GM10847 (cell line): ENCODE data around the gene TMEM270.

ENCODE experiments used
- POLR2A ChIP-seq: IDR thresholded peaks from 2 replicates; pipeline ENCODE4 v1.6.1; 2011; ENCODE audit not compliant: insufficient read length; ENCODE audit errors: extremely low read depth

TMEM270 gene

DNA sequence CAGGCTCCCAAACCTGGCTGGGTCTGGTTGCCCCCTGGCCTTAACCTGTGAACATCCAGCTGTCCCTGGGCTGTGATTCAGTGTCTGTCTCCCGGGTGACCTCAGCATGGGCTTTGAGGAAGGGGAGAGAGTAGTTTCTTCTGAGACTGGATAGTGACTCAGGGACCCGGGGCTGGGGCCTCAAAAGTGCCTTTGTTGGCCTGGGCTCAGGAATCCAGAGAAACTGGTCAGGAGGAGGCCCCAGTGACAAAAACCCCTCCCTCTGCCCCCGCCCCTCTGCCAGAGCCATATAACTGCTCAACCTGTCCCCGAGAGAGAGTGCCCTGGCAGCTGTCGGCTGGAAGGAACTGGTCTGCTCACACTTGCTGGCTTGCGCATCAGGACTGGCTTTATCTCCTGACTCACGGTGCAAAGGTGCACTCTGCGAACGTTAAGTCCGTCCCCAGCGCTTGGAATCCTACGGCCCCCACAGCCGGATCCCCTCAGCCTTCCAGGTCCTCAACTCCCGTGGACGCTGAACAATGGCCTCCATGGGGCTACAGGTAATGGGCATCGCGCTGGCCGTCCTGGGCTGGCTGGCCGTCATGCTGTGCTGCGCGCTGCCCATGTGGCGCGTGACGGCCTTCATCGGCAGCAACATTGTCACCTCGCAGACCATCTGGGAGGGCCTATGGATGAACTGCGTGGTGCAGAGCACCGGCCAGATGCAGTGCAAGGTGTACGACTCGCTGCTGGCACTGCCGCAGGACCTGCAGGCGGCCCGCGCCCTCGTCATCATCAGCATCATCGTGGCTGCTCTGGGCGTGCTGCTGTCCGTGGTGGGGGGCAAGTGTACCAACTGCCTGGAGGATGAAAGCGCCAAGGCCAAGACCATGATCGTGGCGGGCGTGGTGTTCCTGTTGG is 30.0 kb upstream of the TMEM270 start, which contains the start of gene CLDN4:
Gene CLDN4 (plus strand): TSS at position 316 of the 903 bp plus-strand sequence. CDS start 206 bp downstream, at position 522.
- no peak for TF ChIP-seq POLR2A

DNA sequence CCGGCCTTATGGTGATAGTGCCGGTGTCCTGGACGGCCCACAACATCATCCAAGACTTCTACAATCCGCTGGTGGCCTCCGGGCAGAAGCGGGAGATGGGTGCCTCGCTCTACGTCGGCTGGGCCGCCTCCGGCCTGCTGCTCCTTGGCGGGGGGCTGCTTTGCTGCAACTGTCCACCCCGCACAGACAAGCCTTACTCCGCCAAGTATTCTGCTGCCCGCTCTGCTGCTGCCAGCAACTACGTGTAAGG is 29.4 kb upstream of the TMEM270 start:
- no peak for TF ChIP-seq POLR2A

DNA sequence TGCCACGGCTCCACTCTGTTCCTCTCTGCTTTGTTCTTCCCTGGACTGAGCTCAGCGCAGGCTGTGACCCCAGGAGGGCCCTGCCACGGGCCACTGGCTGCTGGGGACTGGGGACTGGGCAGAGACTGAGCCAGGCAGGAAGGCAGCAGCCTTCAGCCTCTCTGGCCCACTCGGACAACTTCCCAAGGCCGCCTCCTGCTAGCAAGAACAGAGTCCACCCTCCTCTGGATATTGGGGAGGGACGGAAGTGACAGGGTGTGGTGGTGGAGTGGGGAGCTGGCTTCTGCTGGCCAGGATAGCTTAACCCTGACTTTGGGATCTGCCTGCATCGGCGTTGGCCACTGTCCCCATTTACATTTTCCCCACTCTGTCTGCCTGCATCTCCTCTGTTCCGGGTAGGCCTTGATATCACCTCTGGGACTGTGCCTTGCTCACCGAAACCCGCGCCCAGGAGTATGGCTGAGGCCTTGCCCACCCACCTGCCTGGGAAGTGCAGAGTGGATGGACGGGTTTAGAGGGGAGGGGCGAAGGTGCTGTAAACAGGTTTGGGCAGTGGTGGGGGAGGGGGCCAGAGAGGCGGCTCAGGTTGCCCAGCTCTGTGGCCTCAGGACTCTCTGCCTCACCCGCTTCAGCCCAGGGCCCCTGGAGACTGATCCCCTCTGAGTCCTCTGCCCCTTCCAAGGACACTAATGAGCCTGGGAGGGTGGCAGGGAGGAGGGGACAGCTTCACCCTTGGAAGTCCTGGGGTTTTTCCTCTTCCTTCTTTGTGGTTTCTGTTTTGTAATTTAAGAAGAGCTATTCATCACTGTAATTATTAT is 28.9 kb upstream of the TMEM270 start:
- no peak for TF ChIP-seq POLR2A

DNA sequence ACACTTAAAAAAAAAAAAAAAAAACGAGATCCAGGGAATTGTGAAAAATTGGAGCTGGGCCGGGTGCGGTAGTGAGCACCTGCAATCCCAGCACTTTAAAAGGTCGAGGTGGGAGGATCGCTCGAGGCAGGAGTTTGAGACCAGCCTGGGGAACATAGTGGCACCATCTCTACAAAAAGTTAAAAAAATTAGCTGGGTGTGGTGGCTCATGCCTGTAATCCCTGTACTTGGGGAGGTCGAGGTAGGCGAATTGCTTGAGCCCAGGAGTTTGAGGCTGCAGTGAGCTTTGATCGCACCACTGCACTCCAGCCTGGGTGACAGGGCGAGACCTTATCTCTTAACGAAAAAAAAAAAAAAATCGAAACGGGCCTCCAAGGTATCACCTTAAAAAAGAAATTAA is 28.2 kb upstream of the TMEM270 start:
- TF ChIP-seq POLR2A = no peak

DNA sequence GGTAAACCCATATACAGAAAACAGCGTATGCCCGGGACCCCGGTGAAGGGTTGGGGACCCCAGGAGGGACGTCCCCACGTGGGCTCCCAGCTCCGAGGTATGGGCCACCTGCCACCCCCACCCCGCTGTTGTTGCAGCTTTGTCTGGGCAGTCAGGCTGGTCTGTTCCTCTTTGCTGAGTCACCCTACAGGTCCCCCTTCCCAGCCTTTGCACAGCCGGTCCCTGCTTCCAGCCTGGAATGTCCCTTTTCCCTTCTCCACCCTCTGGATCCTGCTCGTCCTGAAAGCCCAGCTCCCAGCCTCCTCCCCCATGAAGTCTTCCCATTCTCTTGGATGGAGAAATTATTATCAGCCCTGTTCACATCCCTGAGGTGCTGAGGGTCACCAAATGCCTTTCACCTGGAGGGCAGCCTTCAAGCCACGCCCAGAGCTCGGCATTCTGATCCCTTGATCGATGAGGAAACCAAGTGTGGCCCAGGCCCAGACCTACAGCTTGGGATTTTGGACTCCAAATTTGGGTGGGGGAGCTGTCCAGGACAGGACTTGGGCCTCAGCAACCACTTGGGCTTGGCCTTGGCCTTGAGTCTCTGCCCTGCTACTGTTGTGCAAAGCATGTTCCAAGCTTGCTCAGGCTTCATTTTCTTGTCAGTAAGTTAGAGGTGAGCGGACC is 27.6 kb upstream of the TMEM270 start:
- no peak for TF ChIP-seq POLR2A

DNA sequence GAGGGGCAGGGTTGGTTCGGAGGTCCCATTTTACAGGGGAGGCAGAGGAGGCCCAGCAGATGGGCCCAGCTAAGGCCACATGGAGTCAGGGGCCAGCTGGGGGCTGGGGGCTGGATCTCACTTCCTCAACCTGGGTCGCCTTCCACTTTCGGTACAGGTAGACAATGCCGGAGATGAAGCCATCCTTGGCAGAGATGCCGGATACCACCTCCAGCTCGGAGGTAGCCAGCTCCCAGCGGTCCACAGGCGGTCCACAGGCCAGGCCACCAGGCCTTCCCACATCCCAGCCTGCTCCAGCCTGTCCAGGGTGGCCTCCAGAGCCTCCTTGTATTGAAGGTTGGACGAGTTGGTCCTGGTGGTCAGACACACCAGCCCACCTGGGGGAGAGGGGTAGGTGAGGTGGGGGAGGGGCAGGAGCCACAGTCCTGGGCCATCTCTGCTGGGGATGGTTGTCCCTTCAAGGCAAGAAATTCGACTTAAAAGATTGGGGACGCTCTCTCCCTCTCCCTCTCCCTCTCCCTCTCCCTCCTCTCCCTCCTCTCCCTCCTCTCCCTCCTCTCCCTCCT is 26.2 kb upstream of the TMEM270 start:
- no peak for TF ChIP-seq POLR2A

DNA sequence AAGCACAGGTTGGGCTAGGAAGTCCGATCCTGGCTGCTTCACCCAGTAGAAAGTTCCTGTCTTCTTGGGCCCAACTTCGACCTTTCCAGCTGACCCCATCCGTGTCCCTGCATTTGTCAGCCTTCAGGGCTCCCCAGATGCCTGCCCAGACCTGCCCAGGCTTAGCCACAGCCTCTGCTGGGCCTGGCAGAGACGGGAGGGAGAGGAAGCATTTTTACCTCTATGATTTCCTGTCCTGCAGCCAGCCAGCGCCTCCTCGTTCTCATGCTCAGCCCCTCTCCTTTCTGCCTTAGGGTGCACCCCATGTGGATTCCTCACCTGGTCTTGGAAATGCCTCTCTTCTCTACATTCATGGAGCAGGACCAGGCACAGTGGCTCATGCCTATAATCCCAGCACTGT is 22.3 kb upstream of the TMEM270 start:
- TF ChIP-seq POLR2A = no peak

DNA sequence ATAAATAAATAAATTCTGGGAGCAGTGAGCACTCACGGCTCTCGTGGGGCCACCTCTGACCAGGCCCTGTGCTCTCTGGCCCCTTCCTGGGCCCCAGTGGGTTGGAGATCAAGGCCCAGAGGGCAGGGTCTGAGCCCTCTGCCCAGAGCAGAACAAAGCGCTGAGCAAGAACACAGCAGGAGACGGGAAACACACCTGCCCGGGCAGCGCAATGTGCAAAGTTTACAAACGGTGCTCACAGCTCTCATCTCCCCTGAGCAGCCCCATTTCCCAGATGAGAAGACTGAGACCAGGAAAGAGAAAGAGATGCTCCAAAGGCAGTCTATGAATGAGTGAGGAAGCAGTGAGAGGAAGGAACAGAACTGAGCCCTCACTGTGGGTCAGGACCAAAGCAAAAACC is 21.7 kb upstream of the TMEM270 start:
- no peak for TF ChIP-seq POLR2A

DNA sequence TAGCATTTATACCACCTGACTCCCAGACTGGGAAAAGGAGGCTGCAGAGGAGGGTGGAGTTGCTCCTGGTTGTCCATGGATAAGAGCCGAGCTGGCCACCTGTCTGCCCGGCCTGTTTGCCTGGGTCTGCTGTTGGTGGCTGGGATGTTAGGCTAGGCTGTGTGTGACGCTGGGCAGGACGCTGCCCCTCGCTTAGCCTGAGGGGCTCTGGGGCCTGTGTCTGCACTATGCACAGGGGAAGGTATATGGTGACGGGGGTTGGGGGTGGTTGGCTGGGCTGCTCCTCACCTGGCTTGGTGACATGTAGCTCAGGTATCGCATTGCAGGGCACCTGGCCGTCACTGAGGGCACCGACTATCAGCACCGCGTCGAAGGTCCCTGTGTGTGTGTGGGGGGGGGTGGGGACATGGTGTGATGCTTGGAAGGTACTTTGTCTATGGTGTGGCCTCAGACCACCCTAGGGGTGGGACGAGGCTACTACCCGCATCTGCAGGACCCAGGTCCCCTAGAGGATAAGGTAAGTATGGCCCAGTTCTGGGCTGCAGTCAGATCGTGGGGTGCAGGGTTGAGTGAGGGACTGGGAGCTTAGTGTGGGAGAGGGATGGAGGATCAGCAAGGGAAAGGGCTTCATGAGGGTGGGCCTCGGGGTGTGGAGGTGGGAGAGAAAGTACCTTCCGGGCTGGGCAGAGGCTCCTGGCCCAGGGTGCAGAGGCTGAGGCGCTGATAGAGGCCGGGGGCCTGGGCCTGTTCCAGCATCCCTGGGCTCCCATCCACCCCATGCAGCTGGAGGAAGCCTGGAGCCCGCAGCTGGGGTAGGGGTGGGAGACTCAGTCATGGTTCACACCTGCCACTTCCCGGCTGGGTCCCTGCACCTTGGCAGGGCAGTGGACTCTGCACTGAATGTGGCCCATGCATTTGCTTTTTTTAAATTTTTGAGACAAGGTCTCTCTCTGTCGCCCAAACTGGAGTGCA is 20.9 kb upstream of the TMEM270 start:
- no peak for TF ChIP-seq POLR2A

DNA sequence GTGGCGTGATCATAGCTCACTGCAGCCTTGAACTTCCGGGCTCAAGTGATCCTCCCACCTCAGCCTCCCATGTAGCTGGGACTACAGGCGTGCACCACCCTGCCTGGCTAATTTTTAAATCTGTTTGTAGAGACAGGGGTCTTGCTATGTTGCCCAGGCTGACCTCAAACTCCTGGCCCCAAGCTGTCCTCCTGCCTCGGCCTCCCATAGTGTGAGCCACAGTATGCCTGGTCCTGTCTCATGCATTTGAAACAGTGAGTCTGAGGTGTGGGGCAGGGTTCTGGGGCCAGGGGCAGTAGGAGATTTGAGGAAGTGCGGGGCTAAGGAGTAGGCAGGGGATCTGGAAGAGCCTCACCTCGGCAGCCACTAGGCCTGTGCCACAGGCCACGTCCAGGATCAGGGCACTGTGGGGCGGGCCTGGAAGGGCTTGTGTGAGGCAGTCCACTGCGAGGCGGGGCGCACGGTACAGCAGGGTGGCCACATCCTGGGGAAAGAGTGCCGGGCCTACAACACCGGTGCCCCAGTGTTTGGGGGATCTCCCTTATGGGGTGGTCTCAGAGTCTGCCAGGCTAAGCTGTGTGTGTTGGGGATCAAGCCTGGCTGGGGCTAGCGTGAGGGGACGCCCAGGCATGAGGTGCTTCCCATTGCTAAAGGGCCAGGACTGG is 20.1 kb upstream of the TMEM270 start:
- no peak for TF ChIP-seq POLR2A

DNA sequence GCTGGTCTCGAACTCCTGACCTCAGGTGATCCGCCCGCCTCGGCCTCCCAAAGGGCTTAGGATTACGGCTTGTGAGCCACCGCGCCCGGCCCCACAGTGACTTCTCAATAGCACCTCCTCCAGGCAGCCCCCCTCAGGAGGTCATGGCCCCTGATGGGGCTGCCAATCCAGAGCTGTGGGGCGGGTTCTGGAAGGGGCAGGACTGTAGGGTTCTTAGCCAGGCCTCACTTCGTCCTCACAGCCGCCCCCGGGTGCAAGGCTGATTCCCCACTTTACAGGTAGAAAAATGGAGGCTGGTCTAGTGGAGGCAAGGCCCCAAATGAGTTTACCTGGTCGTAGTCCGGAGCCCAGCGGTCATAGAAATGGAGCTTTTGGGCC is 19.3 kb upstream of the TMEM270 start:
- no peak for TF ChIP-seq POLR2A

DNA sequence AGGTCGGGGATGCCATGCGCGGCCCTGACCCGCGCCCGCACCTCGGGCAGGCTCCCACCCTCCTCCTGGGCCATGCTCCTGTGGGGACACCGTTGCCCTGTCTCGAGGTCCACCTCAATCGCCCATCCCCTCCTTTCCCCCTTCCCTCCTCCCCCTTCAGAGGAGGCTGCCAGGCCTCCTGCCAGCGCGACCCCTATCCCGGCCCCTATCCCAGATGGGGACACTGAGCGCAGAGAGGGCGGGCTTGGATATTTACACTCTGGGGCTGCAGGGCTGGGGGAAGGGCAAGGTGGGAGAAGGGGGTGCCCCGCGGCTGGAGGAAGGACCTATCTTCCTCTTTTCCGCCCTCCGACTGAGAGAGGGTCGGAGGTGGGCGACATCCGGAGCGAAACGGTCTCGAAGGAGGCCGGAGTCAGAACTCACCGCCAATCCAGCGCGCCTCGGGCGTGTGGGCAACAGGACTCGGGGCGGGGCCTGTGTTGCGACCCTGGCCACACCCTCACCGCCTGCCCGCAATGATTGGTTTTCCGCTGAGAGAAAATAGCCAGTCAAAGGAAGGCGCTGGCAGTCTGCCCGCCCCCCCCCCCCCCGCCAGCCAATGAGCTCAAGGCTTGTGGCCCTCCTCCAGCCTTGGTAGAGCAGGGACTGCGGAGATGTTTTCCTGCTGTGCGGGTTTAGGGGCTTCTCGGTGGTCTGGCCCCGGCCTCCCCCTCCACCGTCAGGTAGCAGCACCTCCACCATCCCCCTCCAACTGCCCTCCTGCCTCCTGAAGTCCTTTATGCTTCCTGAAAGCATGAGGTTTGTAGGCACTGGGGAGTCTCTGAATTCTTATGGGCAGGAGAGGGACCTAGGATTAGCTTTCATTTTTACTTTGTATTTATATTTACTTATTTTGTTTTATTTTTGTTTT is 18.6 kb upstream of the TMEM270 start, which contains the start of gene METTL27:
Gene METTL27 (minus strand): TSS at position 450 of the 910 bp plus-strand sequence. CDS start 376 bp downstream, at position 74.
- TF ChIP-seq POLR2A = peak; percentile 52

DNA sequence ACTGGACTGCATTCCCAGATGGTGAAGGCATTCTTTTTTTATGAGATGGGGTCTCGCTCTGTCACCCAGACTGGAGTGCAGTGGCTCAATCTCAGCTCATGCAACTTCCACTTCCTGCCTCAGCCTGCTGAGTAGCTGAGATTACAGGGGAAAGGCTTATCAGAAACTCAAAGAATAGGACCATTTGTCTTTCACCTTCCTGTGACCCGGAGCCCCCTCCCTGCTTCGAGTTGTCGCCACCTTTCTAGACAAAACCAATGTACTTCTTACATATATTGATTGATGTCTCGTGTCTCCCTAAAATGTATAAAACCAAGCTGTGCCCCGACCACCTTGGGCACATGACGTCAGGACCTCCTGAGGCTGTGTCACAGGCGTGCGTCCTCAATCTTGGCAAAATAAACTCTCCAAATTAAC is 16.8 kb upstream of the TMEM270 start:
- TF ChIP-seq POLR2A = no peak

DNA sequence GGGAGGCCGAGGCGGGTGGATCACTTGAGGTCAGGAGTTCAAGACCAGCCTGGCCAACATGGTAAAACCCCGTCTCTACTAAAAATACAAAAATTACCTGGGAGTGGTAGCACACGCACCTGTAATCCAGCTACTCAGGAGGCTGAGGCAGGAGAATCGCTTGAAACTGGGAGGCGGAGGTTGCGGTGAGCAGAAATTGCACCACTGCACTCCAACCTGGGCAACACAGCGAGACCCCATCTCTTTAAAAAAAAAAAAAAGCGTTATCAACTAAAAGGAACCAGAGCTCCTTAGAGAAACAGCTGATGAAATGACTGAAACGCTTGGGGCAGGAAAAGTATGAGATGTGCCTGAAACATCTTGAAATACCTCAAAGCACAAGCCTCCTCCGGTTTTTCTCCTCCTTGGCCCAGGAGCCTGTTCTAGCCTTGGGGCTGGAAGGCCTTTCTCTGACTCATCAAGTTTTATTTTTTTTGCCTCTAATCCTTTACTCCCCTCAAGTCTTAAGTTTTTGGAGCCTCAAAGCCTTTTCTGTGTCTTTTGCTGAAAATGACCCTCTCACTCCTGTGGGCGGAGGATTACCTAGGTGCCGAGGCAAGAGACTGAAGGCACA is 16.0 kb upstream of the TMEM270 start:
- TF ChIP-seq POLR2A = no peak
